Measurements from ENCODE around the gene MRPS24.
"Not testable (repeated sequence)": the region's sequence is repeated elsewhere in the genome, so short reads cannot be mapped to it uniquely, and the experiment has no call there.

MRPS24 gene

DNA sequence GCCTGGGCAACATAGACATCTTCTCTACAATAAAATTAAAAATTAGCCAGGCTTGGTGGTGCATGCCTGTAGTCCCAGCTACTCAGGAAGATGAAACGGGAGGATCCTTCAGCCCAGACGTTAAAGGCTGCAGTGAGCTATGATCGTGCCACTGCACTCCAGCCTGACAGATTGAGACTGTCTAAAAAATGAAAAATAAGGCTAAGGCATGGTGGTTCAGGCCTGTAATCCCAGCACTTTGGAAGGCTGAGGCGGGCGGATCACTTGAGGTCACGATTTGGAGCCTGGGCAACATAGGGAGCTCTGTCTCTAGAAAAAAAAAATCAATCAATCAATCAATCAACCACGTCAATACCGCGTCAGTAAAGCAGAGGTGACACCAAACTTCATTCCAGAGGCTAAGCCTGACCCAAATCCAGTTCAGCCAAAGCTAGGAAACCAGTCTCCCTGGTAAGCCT is 31.1 kb downstream of the MRPS24 start:
- DNase-seq (ENCODE audit: low read depth, low spot score), result no peak

DNA sequence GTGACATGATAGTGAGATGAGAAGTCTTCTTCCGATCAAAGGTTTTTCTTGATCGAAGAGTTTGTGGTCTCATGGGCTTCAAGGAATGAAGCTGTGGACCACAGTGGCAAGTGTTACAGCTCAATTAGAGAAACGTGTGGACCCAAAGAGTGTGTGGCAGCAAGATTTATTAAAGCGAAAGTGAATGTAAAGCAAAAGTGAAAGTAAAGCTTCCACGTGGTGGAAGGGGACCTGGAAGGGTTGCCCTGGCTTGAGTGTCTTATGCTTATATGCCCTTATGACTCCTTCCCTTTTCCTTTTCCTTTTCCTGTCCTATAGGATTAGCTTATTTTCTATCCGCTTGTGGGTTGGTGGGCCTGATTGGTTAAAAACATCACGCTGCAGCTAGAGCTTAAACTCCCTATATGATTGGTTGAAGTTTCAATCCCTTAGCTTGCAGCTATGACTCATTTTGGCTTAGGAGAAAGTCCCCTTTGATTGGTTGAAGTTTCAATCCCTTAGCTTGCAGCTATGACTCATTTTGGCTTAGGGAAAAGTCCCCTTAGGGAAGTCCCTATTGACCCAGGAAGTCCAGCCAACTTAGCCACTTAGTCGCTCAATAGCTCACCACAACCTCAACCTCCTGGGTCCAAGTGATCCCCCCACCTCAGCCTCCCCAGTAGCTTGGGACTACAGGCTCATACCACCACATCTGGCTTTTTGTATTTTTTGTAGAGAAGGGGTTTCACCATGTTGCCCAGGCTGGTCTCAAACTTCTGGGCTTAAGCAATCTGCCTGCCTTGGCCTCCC is 34.7 kb downstream of the MRPS24 start:
- no peak for DNase-seq (ENCODE audit: low read depth, low spot score)

DNA sequence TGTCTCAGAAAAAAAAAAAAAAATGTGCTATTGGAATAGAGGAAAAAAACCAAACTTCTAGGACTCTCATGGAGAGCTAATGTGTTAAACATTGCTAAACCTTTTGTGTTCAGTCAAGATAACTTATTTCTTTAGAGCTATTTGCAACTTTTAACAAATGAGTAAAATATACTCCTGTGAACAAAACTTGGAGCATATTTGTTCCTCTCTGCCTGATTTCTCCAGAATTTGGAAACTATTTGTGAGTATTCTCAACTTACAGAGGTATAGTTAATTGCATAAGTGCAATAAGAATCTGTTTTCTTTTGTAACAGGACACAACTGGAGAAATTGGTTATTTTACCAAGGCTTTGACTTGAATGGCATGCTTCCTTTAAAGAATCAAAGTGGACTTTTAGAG is 38.4 kb downstream of the MRPS24 start:
- DNase-seq (ENCODE audit: low read depth, low spot score), result not testable (repeated sequence)

DNA sequence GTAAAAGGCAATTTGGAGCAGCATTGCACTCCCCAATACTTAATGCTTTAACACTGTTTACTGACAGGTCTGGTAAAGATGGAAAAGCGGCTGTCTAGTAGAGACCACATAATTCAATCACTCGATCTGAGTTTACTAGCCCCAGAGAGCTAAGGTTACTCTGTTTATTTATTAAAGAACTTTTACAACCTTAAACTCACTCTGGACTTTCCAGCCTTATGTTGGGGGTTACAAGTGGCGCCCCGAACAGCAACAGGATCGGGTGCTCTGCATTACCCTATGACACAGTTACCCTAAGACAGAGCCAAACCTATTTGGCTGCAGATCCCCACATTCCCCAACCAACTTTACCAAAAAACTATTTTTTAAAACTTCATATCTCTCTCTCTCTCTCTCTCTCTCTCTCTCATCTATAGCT is 43.9 kb downstream of the MRPS24 start:
- no peak for DNase-seq (ENCODE audit: low read depth, low spot score)

DNA sequence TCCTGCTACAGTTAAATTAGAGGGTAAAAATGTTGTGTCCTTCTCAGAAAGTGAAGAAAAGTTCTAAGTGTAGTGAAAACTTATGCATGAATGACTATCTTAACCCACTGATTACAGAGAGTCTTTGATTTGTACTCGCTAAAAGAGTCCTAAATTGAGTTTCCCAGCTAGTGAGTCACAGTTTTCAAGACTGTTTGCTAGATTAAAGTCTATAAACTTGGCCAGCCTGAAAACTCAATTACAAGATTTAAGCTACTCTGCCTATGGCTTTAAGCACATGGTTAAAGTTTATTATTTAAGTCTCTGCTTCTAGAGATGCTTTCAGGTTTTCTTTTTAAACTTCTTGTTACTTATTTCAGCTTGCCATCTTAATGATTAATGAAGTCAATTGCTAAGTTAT is 44.4 kb downstream of the MRPS24 start:
- no peak for DNase-seq (ENCODE audit: low read depth, low spot score)

DNA sequence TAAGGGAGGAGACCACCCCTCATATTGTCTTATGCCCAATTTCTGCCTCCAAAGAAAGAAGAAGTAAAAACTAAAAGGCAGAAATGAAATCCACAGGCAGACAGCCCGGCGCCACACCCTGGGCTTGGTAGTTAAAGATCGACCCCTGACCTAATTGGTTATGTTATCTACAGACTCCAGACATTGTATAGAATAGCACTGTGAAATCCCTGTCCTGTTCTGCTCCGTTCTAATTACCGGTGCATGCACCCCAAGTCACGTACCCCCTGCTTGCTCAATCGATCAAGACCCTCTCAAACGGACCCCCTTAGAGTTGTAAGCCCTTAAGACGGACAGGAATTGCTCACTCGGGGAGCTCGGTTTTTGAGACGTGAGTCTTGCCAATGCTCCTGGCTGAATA is 44.8 kb downstream of the MRPS24 start:
- not testable (repeated sequence) for DNase-seq (ENCODE audit: low read depth, low spot score)

DNA sequence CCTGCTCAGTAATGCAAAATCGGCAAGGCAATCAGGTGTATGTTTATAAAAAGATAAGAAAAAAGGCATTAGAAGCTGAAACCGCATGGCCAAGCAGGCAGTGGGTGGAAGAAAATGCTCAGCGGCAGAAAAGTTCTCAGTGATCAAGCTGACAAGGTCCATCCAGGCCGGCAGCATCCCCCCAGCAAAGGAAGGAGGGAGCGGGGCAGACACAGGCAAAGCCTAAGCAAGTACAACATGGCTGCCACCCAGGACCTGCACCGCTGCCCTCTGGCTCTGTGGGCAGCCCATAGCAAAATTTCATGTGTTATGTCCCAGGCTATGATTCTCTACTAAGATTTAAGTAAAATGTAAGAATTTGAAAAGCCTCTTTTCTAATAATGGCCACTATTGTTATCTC is 45.4 kb downstream of the MRPS24 start:
- DNase-seq (ENCODE audit: low read depth, low spot score), result no peak

DNA sequence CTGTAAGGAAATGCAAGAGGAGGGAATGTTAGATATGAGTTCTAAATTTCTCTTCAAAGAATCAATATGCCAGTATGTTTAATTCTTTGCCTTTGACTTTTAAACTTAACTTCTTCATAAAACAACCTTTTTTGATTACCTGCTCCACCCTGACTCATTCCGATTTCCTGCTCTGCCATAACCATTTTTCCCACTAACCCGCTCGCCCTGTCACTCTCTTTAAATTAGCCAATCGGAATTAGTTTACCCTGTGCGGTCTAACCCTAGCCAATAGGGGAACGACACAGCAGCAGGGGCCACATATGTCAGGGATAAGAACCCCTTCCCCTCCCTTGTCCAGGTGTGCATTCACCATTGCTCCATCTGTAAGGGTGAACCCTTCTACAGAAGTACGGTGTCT is 45.9 kb downstream of the MRPS24 start:
- not testable (repeated sequence) for DNase-seq (ENCODE audit: low read depth, low spot score)

All from smooth muscle cell of the brain vasculature (primary cell).